Thoracic aorta (tissue), 2 donors: ENCODE data around the gene DSCAM. TPM values are rescaled to one million over a fixed set of nuclear protein-coding genes. Genes with fewer than 3 reads are reported as not detected.

ENCODE experiments used
- ATAC-seq: fragments of 150-250 bp; one replicate; pipeline ENCODE4 v1.8.0; 2017; ENCODE audit warnings: low read depth; ENCODE audit not compliant: insufficient number of reproducible peaks, low FRiP score
- DNase-seq: peaks from one replicate; pipeline ENCODE4 v3.0.0-alpha.2; 2020; ENCODE audit warnings: low spot score
- H3K27ac ChIP-seq, 2 donors: fragments of 200-600 bp; sonication (generic); 1 replicate in 1 of 2; 2 replicates in 1 of 2; pipeline ENCODE4 v1.5.1; 2016; ENCODE audit warnings: mild to moderate bottlenecking in 2 of 2, moderate library complexity in 2 of 2
- H3K27me3 ChIP-seq: fragments of 200-600 bp; sonication (generic); replicated peaks from 2 replicates; pipeline ENCODE4 v1.6.0; 2016; ENCODE audit warnings: mild to moderate bottlenecking; ENCODE audit not compliant: insufficient read depth
- H3K36me3 ChIP-seq: fragments of 200-600 bp; sonication (generic); one replicate; pipeline ENCODE4 v1.5.1; 2016
- H3K4me1 ChIP-seq, 2 donors: fragments of 200-600 bp; sonication (generic); 1 replicate in 1 of 2; 2 replicates in 1 of 2; pipeline versions ENCODE4 v1.5.1 to v1.6.0; 2016; ENCODE audit warnings: low read depth in 2 of 2, mild to moderate bottlenecking in 1 of 2; ENCODE audit not compliant: control insufficient read depth in 1 of 2
- H3K4me3 ChIP-seq: fragments of 200-600 bp; sonication (generic); 2 replicates; pipeline ENCODE4 v1.5.1; 2016; ENCODE audit warnings: mild to moderate bottlenecking
- H3K9me3 ChIP-seq: fragments of 200-600 bp; sonication (generic); 2 replicates; pipeline ENCODE4 v1.5.1; 2016
- CTCF ChIP-seq: fragments of 200-600 bp; sonication (generic); IDR thresholded peaks from one replicate; pipeline ENCODE4 v1.5.1; 2019; ENCODE audit warnings: antibody characterized with exemption
- total RNA-seq, 2 donors: library from RNA; depleted of rRNA; stranded (reverse); fragments of >200 nt; gene quantifications; one replicate each; pipeline versions ENCODE4 v1.1.0 to v1.2.3, GENCODE V29; 2016

Gene DSCAM
- total RNA-seq, 2 donors from 2014 or later = not detected

GRCh38 chr21:40753756-40754155 lies 93.2 kb downstream of the DSCAM start:
- Histone ChIP-seq H3K27ac (no peak overlapping the region), H3K36me3 (no peaks in the 10 kb centered on the region), H3K4me1 (no peaks in the 10 kb centered on the region), H3K27me3 (no peaks in the 10 kb centered on the region), H3K4me3 (no peak overlapping the region), H3K9me3 (no peaks in the 10 kb centered on the region)
- TF ChIP-seq CTCF = no peak
- DNase-seq (no peak), ATAC-seq (peak; percentile 50)

GRCh38 chr21:40752125-40752524 lies 94.8 kb downstream of the DSCAM start:
- Histone ChIP-seq H3K4me1 (no peaks in the 10 kb centered on the region), H3K27ac (no peak overlapping the region), H3K9me3 (no peaks in the 10 kb centered on the region), H3K27me3 (no peaks in the 10 kb centered on the region), H3K4me3 (no peak overlapping the region), H3K36me3 (no peaks in the 10 kb centered on the region)
- no peak for TF ChIP-seq CTCF
- DNase-seq (no peak), ATAC-seq (no peak)

- H3K27ac ChIP-seq = no peak overlapping the region
- H3K9me3 ChIP-seq = no peaks in the 10 kb centered on the region
- H3K4me1 ChIP-seq = no peaks in the 10 kb centered on the region
- H3K36me3 ChIP-seq = no peaks in the 10 kb centered on the region
- H3K27me3 ChIP-seq = no peaks in the 10 kb centered on the region
- ATAC-seq (no peak), DNase-seq (no peak)
- no peak overlapping the region for H3K4me3 ChIP-seq
- no peak for TF ChIP-seq CTCF
Measured at GRCh38 chr21:40751221-40751620, 95.7 kb downstream of the DSCAM start.

GRCh38 chr21:40736145-40736544 lies 110.8 kb downstream of the DSCAM start:
- no peaks in the 10 kb centered on the region for H3K4me1 ChIP-seq
- ATAC-seq = no peak
- H3K27me3 ChIP-seq = no peaks in the 10 kb centered on the region
- no peak for DNase-seq
- no peak overlapping the region for H3K4me3 ChIP-seq
- no peaks in the 10 kb centered on the region for H3K9me3 ChIP-seq
- TF ChIP-seq CTCF = no peak
- no peak overlapping the region for H3K27ac ChIP-seq
- no peaks in the 10 kb centered on the region for H3K36me3 ChIP-seq

- Histone ChIP-seq H3K27ac (no peak overlapping the region), H3K9me3 (no peaks in the 10 kb centered on the region), H3K4me3 (no peak overlapping the region), H3K36me3 (no peaks in the 10 kb centered on the region), H3K4me1 (no peaks in the 10 kb centered on the region), H3K27me3 (no peaks in the 10 kb centered on the region)
- ATAC-seq = no peak
- no peak for DNase-seq
- no peak for TF ChIP-seq CTCF
Measured at GRCh38 chr21:40733024-40733397, 113.9 kb downstream of the DSCAM start.
